Smooth muscle cell (in vitro differentiated cells): ENCODE data around the gene ZSCAN10. TPM values are rescaled to one million over a fixed set of nuclear protein-coding genes. Genes with fewer than 3 reads are reported as not detected.

ENCODE experiments used
- DNase-seq: peaks from one replicate; lab custom pipeline; 2025; ENCODE audit not compliant: unreplicated experiment; lab: John Stamatoyannopoulos, UW
- H2AFZ ChIP-seq: fragments of 200-600 bp; sonication (generic); 2 replicates; pipeline ENCODE4 v1.6.0; 2016; ENCODE audit warnings: antibody characterized with exemption, low read depth, mild to moderate bottlenecking
- H3F3A ChIP-seq: fragments of 200-600 bp; sonication (generic); 2 replicates; pipeline ENCODE4 v1.6.0; 2017; ENCODE audit warnings: antibody characterized with exemption, low read depth
- H3K27ac ChIP-seq: fragments of 200-600 bp; sonication (generic); 2 replicates; pipeline ENCODE4 v1.5.1; 2016; ENCODE audit warnings: low read depth, mild to moderate bottlenecking
- H3K27me3 ChIP-seq: fragments of 200-600 bp; sonication (generic); 2 replicates; pipeline ENCODE4 v1.6.1; 2016; ENCODE audit warnings: low read depth, mild to moderate bottlenecking
- H3K36me3 ChIP-seq: fragments of 200-600 bp; sonication (generic); 2 replicates; pipeline ENCODE4 v1.5.1; 2016; ENCODE audit warnings: low read depth
- H3K4me1 ChIP-seq: fragments of 200-600 bp; sonication (generic); 2 replicates; pipeline ENCODE4 v1.5.1; 2016; ENCODE audit warnings: low read depth
- H3K4me2 ChIP-seq: fragments of 200-600 bp; sonication (generic); 2 replicates; pipeline ENCODE4 v1.6.0; 2016; ENCODE audit warnings: mild to moderate bottlenecking
- H3K4me3 ChIP-seq: fragments of 200-600 bp; sonication (generic); 2 replicates; pipeline ENCODE4 v1.5.1; 2016; ENCODE audit warnings: mild to moderate bottlenecking
- H3K79me2 ChIP-seq: fragments of 200-600 bp; sonication (generic); 2 replicates; pipeline ENCODE4 v1.6.0; 2016; ENCODE audit warnings: low read depth, mild to moderate bottlenecking
- H3K9ac ChIP-seq: fragments of 200-600 bp; sonication (generic); 2 replicates; pipeline ENCODE4 v1.6.0; 2016; ENCODE audit warnings: low read depth
- H3K9me3 ChIP-seq: fragments of 200-600 bp; sonication (generic); replicated peaks from 2 replicates; pipeline ENCODE4 v1.5.1; 2016; ENCODE audit warnings: low read depth
- H4K20me1 ChIP-seq: fragments of 200-600 bp; sonication (generic); 2 replicates; pipeline ENCODE4 v1.6.0; 2016; ENCODE audit warnings: low read depth
- WGBS: methylation state at CpG from one replicate; pipeline ENCODE4 v1.1.7; 2016; ENCODE audit warnings: low lambda C conversion rate; 5-methylcytosine and 5-hydroxymethylcytosine counted together
- polyA plus RNA-seq: library from polyadenylated mRNA; unstranded; fragments of >200 nt; fragmentation: Nextera tagmentation; extraction: Ambion mirVana; gene quantifications from 2 replicates; pipeline ENCODE4 v1.2.1, GENCODE V29; 2016
- total RNA-seq: library from RNA; depleted of rRNA; stranded (reverse); fragments of >200 nt; gene quantifications from 2 replicates; pipeline ENCODE4 v1.2.3, GENCODE V29; 2014
- TF ChIP-seq, protein P1 (sequence below): fragments of 200-600 bp; sonication (generic); IDR thresholded peaks from 2 replicates; pipeline ENCODE4 v1.5.1; 2017; ENCODE audit warnings: borderline replicate concordance, mild to moderate bottlenecking, antibody characterized with exemption; ENCODE audit not compliant: insufficient read depth, poor library complexity, severe bottlenecking

ZSCAN10 gene
- total and polyA plus RNA-seq, 2 experiments from 2014 or later: not detected

DNA sequence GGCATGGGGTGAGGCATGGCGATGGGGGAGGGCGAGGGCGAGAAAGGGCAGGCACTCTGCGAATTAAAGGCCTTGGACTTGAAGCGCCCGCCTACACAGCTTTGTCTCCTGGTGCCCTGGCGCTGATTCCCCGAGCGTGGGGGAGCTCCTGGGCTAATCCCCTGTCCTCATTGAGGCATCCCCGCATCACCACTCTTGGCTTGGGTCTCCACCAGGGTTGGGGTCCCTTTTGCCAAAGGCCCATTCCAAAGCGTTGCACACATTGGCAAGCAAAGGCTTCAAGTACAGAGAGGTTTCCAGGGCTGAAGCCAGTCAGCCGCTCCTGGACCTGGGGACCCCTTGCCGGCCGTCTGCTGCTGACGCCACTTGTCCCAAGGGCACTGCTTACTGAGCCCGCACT is 21.3 kb upstream of the ZSCAN10 start:
- Histone ChIP-seq H3K4me3 (no peak overlapping the region), H3F3A (peaks cover 4% of the 10 kb centered on the region), H3K36me3 (no peaks in the 10 kb centered on the region), H3K4me1 (peaks cover 4% of the 10 kb centered on the region), H3K27me3 (no peaks in the 10 kb centered on the region), H3K9me3 (no peaks in the 10 kb centered on the region), H3K27ac (no peak overlapping the region), H3K4me2 (no peak overlapping the region), H4K20me1 (no peaks in the 10 kb centered on the region), H2AFZ (no peak overlapping the region), H3K9ac (no peak overlapping the region), H3K79me2 (no peaks in the 10 kb centered on the region)
- no peak for DNase-seq
- TF ChIP-seq, protein P1, sequence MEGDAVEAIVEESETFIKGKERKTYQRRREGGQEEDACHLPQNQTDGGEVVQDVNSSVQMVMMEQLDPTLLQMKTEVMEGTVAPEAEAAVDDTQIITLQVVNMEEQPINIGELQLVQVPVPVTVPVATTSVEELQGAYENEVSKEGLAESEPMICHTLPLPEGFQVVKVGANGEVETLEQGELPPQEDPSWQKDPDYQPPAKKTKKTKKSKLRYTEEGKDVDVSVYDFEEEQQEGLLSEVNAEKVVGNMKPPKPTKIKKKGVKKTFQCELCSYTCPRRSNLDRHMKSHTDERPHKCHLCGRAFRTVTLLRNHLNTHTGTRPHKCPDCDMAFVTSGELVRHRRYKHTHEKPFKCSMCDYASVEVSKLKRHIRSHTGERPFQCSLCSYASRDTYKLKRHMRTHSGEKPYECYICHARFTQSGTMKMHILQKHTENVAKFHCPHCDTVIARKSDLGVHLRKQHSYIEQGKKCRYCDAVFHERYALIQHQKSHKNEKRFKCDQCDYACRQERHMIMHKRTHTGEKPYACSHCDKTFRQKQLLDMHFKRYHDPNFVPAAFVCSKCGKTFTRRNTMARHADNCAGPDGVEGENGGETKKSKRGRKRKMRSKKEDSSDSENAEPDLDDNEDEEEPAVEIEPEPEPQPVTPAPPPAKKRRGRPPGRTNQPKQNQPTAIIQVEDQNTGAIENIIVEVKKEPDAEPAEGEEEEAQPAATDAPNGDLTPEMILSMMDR: no peak
- 93% methylated on average over 16 of the region's 16 CpGs for WGBS

DNA sequence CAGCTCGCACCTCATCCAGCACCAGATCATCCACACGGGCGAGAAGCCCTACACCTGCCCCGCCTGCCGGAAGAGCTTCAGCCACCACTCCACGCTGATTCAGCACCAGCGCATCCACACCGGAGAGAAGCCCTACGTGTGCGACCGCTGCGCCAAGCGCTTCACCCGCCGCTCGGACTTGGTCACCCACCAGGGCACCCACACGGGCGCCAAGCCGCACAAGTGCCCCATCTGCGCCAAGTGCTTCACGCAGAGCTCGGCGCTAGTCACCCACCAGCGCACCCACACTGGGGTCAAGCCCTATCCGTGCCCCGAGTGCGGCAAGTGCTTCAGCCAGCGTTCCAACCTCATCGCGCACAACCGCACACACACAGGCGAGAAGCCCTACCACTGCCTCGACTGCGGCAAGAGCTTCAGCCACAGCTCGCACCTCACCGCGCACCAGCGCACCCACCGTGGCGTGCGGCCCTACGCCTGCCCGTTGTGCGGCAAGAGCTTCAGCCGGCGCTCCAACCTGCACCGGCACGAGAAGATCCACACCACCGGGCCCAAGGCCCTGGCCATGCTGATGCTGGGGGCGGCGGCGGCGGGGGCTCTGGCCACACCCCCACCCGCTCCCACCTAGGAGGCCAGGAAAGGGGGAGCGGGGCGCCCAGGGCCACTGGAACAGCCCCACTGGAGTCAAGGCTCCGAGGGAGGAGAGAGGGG is 20.8 kb upstream of the ZSCAN10 start:
- 98% methylated on average over 50 of the region's 57 CpGs for WGBS
- Histone ChIP-seq H3K36me3 (no peaks in the 10 kb centered on the region), H4K20me1 (no peaks in the 10 kb centered on the region), H3K4me3 (no peak overlapping the region), H3K9ac (no peak overlapping the region), H3F3A (no peaks in the 10 kb centered on the region), H2AFZ (no peak overlapping the region), H3K27me3 (no peaks in the 10 kb centered on the region), H3K9me3 (no peaks in the 10 kb centered on the region), H3K79me2 (no peaks in the 10 kb centered on the region), H3K4me1 (peaks cover 4% of the 10 kb centered on the region), H3K4me2 (no peak overlapping the region), H3K27ac (no peak overlapping the region)
- no peak for DNase-seq
- TF ChIP-seq, protein P1: no peak

DNA sequence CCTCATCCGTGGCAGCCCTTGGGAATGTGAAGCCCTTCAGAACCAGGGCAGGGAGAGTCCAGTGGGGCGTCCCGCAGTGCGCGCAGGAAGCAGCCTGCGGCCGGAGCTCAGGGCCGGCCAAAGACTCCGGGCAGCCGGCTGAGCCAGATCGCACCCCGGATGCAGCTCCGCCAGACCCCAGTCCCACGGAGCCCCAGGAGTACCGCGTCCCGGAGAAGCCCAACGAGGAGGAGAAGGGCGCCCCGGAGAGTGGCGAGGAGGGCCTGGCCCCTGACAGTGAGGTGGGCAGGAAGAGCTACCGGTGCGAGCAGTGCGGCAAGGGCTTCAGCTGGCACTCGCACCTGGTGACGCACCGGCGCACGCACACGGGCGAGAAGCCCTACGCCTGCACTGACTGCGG is 20.2 kb upstream of the ZSCAN10 start:
- Histone ChIP-seq H3F3A (no peaks in the 10 kb centered on the region), H3K27me3 (no peaks in the 10 kb centered on the region), H4K20me1 (no peaks in the 10 kb centered on the region), H3K4me2 (no peak overlapping the region), H3K36me3 (no peaks in the 10 kb centered on the region), H3K4me3 (no peak overlapping the region), H3K9me3 (no peaks in the 10 kb centered on the region), H3K27ac (no peak overlapping the region), H3K9ac (no peak overlapping the region), H3K4me1 (peaks cover 4% of the 10 kb centered on the region), H3K79me2 (no peaks in the 10 kb centered on the region), H2AFZ (no peak overlapping the region)
- DNase-seq: no peak
- WGBS: 99% methylated on average over 33 of the region's 33 CpGs
- TF ChIP-seq, protein P1: no peak

DNA sequence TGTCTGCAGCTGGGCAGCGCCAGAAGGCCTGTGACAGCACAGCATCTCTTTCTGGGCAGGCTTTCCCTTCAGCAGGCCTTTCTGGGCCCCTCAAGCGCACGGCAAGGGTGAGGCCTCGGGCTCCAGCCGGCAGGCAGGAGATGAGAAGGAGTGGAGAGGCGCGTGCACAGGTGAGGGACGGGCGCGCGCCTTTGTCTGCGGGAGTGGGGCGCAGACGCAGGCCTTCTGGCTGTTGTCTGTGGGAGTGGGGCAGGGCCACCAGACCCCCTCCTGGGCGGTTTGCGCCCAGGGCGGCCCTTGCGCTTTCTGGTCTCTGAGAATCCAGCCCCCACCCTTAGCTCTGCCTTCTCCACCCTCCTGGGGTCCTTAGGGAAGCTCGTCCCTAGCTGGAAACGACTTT is 19.8 kb upstream of the ZSCAN10 start:
- Histone ChIP-seq H2AFZ (no peak overlapping the region), H3K9ac (no peak overlapping the region), H3K4me2 (no peak overlapping the region), H3K79me2 (no peaks in the 10 kb centered on the region), H3K36me3 (no peaks in the 10 kb centered on the region), H3K4me3 (no peak overlapping the region), H3F3A (no peaks in the 10 kb centered on the region), H3K9me3 (no peaks in the 10 kb centered on the region), H3K4me1 (peaks cover 7% of the 10 kb centered on the region), H4K20me1 (no peaks in the 10 kb centered on the region), H3K27me3 (no peaks in the 10 kb centered on the region), H3K27ac (no peak overlapping the region)
- WGBS: 96% methylated on average over 20 of the region's 20 CpGs
- DNase-seq: no peak
- TF ChIP-seq, protein P1: no peak
